NK-92 (cell line): ENCODE results near the gene PLPPR2.
"Not testable (repeated sequence)": the region's sequence is repeated elsewhere in the genome, so short reads cannot be mapped to it uniquely, and the experiment has no call there.

Experiments
- DNase-seq: peaks from one replicate; lab custom pipeline; 2025; ENCODE audit not compliant: unreplicated experiment; lab: John Stamatoyannopoulos, UW

Gene PLPPR2, protein sequence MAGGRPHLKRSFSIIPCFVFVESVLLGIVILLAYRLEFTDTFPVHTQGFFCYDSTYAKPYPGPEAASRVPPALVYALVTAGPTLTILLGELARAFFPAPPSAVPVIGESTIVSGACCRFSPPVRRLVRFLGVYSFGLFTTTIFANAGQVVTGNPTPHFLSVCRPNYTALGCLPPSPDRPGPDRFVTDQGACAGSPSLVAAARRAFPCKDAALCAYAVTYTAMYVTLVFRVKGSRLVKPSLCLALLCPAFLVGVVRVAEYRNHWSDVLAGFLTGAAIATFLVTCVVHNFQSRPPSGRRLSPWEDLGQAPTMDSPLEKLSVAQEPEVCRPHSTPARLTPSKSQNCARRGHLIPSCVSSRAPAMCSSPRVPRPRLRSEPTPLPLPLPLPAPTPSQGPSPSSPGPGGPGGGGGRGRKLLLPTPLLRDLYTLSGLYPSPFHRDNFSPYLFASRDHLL

GRCh38 chr19:11355160-11356073, at the start of gene PLPPR2:
PLPPR2 (plus strand) TSS chr19:11355432; CDS start chr19:11357674, 2,242 bp downstream.
- DNase-seq, result no peak

- DNase-seq, result no peak
Observed at GRCh38 chr19:11306337-11306736, 48.9 kb upstream of the PLPPR2 start.

GRCh38 chr19:11320278-11320995, 34.8 kb upstream of the PLPPR2 start:
- not testable (repeated sequence) for DNase-seq

DNA sequence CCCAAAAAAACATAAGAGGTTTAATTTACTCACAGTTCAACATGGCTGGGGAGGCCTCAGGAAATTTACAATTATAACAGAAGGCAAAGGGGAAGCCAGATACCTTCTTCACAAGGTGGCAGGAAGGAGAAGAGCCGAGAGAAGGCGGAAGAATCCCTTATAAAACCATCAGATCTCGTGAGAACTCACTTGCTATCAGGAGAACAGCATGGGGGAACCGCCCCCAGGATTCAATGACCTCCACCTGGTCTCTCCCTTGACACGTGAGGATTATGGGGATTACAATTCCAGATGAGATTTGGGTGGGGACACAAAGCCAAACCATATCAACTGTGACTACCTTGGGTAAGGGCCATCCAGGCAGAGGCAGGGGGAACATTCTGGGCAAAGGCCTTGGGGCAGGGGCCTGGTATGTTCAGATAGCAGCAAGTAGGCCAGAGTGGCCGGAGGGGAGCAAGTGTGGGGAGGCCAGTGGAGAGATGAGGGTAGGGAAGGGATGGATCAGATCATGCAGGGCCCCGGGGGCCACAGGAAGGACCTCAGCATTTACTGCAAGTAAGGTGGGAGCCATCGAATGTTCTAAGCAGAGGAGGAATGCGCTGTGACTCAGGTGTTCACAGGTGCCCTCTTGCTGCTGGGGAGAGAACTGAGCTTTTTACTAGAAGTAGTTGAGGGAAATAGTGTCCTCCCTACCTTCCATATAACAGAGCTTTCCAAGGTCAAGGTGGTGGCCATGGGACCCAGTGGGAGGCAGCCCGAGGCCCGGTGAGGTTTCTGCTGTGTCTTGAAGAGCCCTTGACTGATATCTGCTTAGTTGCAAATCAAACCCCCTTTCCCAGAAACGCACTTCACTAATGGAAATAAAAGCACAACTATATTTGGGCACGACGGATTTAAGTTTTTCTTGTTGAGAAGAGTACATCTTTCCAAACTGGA, 33.8 kb upstream of the PLPPR2 start:
- DNase-seq, result no peak

DNA sequence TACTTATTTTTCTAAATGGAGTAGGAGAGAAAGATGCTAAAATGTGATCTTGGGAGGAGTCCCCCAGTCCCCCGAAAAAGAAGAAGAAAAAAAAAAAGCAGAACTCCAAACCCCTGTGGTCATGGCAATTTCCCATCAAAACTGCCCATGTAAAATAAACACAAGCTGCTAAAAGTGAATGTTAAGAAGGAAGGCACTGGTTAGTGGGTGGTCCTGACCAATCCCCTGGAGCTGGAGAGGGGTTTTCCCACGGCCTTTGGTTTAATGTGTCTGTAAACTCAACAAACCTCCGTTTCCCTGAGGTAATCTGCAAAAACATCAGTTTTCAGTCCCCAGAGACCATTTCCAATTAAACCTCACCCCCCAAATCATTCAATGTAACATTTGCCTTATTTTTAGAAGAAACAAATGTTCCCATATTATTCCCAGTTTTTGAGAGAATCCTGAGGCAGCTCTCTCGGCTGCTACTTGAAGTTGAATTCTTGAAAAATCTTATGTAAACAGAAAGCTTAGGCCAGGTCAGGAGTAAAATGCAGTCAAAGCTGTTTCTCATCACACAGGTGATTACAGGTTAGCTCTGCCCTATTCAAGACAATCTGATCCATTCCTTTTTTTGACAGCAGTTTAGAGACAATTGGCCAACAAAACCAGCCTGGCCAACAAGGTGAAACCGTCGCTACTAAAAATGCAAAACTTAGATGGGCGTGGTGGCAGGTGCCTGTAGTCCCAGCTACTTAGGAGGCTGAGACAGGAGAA, 32.8 kb upstream of the PLPPR2 start:
- DNase-seq, result no peak

GRCh38 chr19:11323601-11324078, 31.6 kb upstream of the PLPPR2 start:
- DNase-seq, result no peak

DNA sequence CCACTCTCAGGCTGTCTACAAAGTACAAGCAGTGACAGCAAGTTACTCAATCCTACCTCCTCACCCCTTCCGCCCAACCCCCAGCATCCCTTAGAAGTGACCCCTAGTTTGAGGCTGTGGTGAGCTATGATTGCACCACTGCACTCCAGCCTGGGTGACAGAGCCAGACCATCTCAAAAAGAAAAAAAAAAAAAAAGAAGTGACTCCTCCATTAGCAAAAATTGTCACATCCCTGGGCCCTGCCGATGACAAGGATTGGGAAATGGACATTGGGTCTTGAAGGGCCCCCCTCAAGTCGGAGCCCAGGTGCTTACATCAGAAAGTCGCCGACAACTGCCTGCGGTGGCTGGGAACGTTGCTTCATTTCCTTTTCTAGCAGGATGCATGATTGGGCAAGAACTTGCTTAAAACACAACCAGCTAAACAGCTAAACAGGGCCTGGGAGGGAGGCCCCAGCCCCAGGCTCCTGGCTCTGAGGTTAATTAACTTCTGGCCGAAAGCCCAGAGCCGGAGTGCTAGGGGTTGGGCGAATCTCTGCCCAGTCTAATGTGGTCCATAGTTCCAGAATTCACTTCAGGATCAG, 31.1 kb upstream of the PLPPR2 start:
- DNase-seq, result no peak

DNA sequence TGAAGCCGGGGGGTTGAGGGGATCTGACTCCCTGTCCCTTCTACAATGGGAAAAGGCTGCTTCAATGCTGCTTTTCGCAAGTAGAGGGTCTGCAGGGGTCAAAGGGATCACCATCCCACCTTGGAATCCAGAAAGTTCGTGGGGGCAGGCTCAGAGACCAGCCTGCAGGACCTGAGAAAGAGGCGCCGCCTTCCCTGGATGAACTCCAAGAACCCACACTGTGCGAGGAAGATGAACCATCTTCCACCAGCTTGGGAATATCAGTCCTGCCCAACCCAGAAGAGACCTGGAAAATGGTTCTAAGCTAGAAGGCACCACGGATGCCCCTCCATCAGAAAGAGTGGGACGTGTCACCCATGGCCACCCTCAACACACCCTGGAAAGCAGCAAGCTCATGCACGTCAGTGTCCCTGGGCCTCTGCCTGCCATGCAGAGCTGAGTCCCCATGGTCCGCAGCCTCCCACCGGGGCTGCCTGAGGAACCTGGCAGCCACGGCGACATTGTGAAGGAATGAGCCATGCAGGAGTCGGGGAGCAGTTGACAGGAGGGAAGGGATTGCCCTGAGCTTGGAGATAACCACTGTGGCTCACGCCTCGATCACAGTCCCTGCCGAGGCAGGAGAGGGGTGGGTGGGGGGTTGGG, 30.4 kb upstream of the PLPPR2 start:
- no peak for DNase-seq

GRCh38 chr19:11325544-11325943, 29.7 kb upstream of the PLPPR2 start:
- DNase-seq, result no peak

DNA sequence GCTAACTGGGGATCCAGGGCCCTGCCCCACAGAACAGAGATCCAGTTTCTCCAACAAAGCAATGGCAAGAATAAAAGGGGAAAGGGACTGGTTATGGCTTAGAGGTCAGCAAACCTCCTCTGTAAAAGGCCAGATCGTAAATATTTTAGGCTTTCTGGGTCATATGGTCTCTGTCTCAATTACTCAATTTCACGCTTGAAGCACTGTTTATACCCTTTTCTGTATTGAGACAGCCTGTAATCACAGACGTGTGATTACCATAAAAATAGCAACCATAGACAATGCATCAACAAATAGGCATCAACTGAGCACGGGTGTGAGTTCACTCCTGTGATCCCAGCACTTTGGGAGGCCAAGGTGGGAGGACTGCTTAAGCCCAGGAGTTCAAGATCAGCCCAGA, 25.1 kb upstream of the PLPPR2 start:
- DNase-seq, result no peak

DNA sequence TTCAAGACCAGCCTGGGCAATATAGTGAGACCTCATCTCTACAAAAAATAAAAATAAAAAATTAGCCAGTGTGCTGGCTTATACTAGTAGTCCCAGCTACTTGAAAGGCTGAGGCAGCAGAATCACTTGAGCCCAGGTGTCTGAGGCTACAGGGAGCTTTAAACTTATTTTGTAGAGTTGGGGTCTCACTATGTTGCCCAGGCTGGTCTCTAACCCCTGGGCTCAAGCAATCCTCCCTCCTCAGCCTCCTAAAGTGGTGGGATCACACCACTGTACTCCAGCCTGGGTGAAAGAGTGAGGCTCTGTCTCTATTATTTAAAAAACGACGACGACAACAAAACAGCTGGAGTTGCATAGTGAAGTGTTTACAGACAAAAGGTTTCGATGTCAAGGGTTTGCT, 23.7 kb upstream of the PLPPR2 start:
- no peak for DNase-seq

- DNase-seq, result no peak
Observed at GRCh38 chr19:11332822-11333221, 22.4 kb upstream of the PLPPR2 start.

- not testable (repeated sequence) for DNase-seq
Observed at GRCh38 chr19:11333838-11334237, 21.4 kb upstream of the PLPPR2 start.

DNA sequence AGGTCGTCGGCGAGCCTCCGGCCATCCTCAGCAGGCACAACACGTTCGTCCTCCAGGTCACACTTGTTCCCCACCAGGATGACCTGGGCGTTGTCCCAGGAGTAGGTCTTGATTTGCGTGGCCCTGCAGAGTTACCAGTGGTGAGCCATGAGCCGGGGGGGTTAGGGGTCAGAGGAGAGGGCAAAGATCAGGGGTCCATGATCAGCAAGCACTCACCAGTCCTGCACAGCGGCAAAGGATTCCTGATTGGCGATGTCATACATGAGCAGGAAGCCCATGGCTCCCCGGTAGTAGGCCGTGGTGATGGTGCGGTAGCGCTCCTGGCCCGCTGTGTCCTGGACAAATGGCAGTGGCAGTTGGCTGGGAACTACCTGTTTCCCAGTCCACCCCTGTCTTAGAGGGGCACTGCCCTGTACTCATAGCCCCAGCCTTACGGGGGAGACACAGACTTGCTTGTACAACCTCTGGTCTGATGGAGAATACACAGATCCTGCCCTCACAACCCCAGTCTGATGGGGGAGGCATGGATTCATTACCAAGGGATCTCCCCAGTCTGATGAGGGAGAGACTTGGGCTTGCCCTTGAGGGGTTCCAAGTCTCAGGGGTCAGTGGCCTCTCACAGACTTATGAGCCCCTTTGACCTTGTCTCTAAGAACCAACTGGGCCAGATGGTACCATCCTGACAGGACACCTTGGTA, 19.6 kb upstream of the PLPPR2 start:
- DNase-seq, result no peak

DNA sequence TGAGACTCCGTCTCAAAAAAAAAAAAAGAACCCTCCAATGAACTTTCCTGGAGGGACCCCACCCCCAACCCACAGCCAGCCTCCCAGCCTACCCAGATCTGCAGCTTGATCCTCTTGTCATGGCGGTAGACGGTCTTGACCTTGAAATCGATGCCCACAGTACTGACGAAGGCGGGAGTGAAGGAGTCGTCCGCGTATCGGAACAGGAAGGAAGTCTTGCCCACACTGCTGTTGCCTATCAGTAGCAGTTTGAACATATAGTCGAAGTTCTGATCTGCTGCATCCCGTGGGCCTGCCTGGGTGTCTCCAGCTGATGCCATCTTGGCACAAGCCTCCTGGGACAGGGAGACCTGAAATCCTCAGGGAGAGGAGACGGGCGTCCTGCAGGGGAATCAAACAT, 18.2 kb upstream of the PLPPR2 start:
- DNase-seq, result no peak

- no peak for DNase-seq
Observed at GRCh38 chr19:11338121-11338520, 17.1 kb upstream of the PLPPR2 start.

GRCh38 chr19:11338569-11339253, 16.5 kb upstream of the PLPPR2 start:
- no peak for DNase-seq
